B cell (primary cell): ENCODE results near the gene PRKG2. TPM values are rescaled to one million over a fixed set of nuclear protein-coding genes. Genes with fewer than 3 reads are reported as not detected.
A peak's percentile ranks its signal among the peaks of the same experiment; 100 is the strongest.

Source experiments
- ATAC-seq: fragments of 200-7000 bp; cut with Tn5 transposase; one replicate; pipeline ENCODE4 v1.10.0; 2021; ENCODE audit warnings: low read depth, mild to moderate bottlenecking, moderate number of reproducible peaks, moderate library complexity
- CTCF ChIA-PET: fragments of 350-600 bp; sonication (Branson Sonifier 250); formaldehyde crosslinking; loops from one replicate; lab custom pipeline; 2021; ENCODE audit warnings: antibody characterized with exemption, inconsistent platforms; lab: Charles Lee
- POLR2A ChIA-PET: fragments of 350-600 bp; sonication (Branson Sonifier 250); formaldehyde crosslinking; loops from one replicate; lab custom pipeline; 2021; ENCODE audit warnings: antibody characterized with exemption; lab: Charles Lee
- DNase-seq: peaks from one replicate; pipeline ENCODE4 v3.0.0; 2013
- H2AFZ ChIP-seq: 2 replicates; pipeline ENCODE4 v1.6.1; 2012; ENCODE audit warnings: mild to moderate bottlenecking, low read depth, low read length; ENCODE audit not compliant: insufficient read depth, poor library complexity, severe bottlenecking
- H3K27ac ChIP-seq, 2 donors: 1 replicate in 1 of 2; 2 replicates in 1 of 2; pipeline ENCODE4 v1.5.1; 2012 to 2013; ENCODE audit warnings: low read length in 2 of 2, mild to moderate bottlenecking in 2 of 2, moderate library complexity in 1 of 2
- H3K27me3 ChIP-seq, 4 experiments: fragments of 200-600 bp in 1 of 4; sonication (generic) in 1 of 4; replicated peaks in 1 of 4; 1 replicate in 2 of 4; 2 replicates in 2 of 4; pipeline versions ENCODE4 v1.6.1 to v1.7.0; 2013 to 2016; ENCODE audit warnings: low read length in 3 of 4, mild to moderate bottlenecking in 2 of 4, mixed read lengths in 1 of 4, moderate library complexity in 1 of 4; ENCODE audit not compliant: insufficient read depth in 4 of 4, control insufficient read depth in 3 of 4; ENCODE audit errors: control extremely low read depth in 1 of 4
- H3K36me3 ChIP-seq, 2 experiments: replicated peaks in 1 of 2; 1 replicate in 1 of 2; 2 replicates in 1 of 2; pipeline versions ENCODE4 v1.6.1 to v1.7.1; 2013; ENCODE audit warnings: low read length in 1 of 2; ENCODE audit not compliant: insufficient read depth in 2 of 2, control insufficient read depth in 1 of 2; ENCODE audit errors: control extremely low read depth in 1 of 2, extremely low read depth in 1 of 2
- H3K4me1 ChIP-seq, 2 donors: fragments of 200-600 bp in 1 of 2; sonication (generic) in 1 of 2; 1 replicate in 1 of 2; 2 replicates in 1 of 2; pipeline versions ENCODE4 v1.5.1 to v1.6.1; 2013 to 2017; ENCODE audit warnings: low read length in 2 of 2; ENCODE audit not compliant: control insufficient read depth in 2 of 2, insufficient read depth in 2 of 2
- H3K4me2 ChIP-seq: replicated peaks from 2 replicates; pipeline ENCODE3; 2012; ENCODE audit warnings: mild to moderate bottlenecking, low read depth, low read length; ENCODE audit not compliant: poor library complexity, severe bottlenecking
- H3K4me3 ChIP-seq, 5 experiments: fragments of 200-600 bp in 1 of 5; sonication (generic) in 1 of 5; 1 replicate in 3 of 5; 2 replicates in 2 of 5; pipeline versions ENCODE4 v1.5.1 to v1.7.0; 2011 to 2016; ENCODE audit warnings: low read length in 4 of 5, mild to moderate bottlenecking in 4 of 5, low read depth in 2 of 5, control low read depth in 1 of 5, moderate library complexity in 1 of 5; ENCODE audit not compliant: insufficient read depth in 1 of 5; ENCODE audit errors: control extremely low read depth in 1 of 5, extremely low read depth in 1 of 5
- H3K79me2 ChIP-seq: fragments of 200-600 bp; sonication (generic); one replicate; pipeline ENCODE4 v1.6.0; 2016; ENCODE audit warnings: low read length; ENCODE audit not compliant: control insufficient read depth, insufficient read depth
- H3K9ac ChIP-seq: fragments of 200-600 bp; sonication (generic); 2 replicates; pipeline ENCODE4 v1.6.1; 2017; ENCODE audit warnings: mild to moderate bottlenecking, low read length, moderate library complexity
- H3K9me3 ChIP-seq, 3 donors: one replicate each; pipeline versions ENCODE4 v1.6.1 to v1.7.1; 2013; ENCODE audit warnings: low read length in 2 of 3; ENCODE audit not compliant: control insufficient read depth in 2 of 3, insufficient read depth in 1 of 3; ENCODE audit errors: control extremely low read depth in 1 of 3
- H4K20me1 ChIP-seq: 2 replicates; pipeline ENCODE4 v1.6.0; 2012; ENCODE audit warnings: mild to moderate bottlenecking, low read length; ENCODE audit not compliant: insufficient read depth, control insufficient read depth, poor library complexity, severe bottlenecking
- H3K27ac Mint-ChIP-seq: one replicate; pipeline ENCODE4 v1.8.0; 2021; ENCODE audit warnings: mixed read lengths
- H3K27me3 Mint-ChIP-seq: one replicate; pipeline ENCODE4 v1.8.0; 2021; ENCODE audit warnings: mixed read lengths
- H3K4me1 Mint-ChIP-seq: one replicate; pipeline ENCODE4 v1.8.0; 2021; ENCODE audit warnings: mixed read lengths
- H3K4me3 Mint-ChIP-seq: one replicate; pipeline ENCODE4 v1.8.0; 2021; ENCODE audit warnings: mixed read lengths
- H3K9me3 Mint-ChIP-seq: one replicate; pipeline ENCODE4 v1.8.0; 2022; ENCODE audit warnings: mixed read lengths; ENCODE audit not compliant: insufficient read depth
- EZH2 ChIP-seq: IDR thresholded peaks from 2 replicates; pipeline ENCODE4 v1.6.1; 2012; ENCODE audit warnings: borderline replicate concordance, low read depth, mild to moderate bottlenecking, moderate library complexity, low read length; ENCODE audit not compliant: insufficient read depth, poor library complexity, severe bottlenecking
- WGBS: methylation state at CpG from one replicate; pipeline ENCODE4 v1.1.5; 2013; ENCODE audit warnings: missing lambda C conversion rate; ENCODE audit not compliant: insufficient coverage; 5-methylcytosine and 5-hydroxymethylcytosine counted together
- intact Hi-C: fragments of 100-400 bp; cut with micrococcal nuclease; formaldehyde crosslinking; loops from one replicate; pipeline ENCODE4 v1.10.0; 2022
- polyA plus RNA-seq: library from polyadenylated mRNA; depleted of rRNA; stranded (reverse); fragments of >200 nt; gene quantifications from 2 replicates; pipeline ENCODE4 v1.2.3, GENCODE V29; 2012
- total RNA-seq, 2 donors: library from RNA; stranded (reverse); fragments of 120-200 nt in 1 of 2; gene quantifications; 1 replicate in 1 of 2; 2 replicates in 1 of 2; pipeline versions ENCODE4 v1.2.3 to v1.2.4, GENCODE V29; 2013 to 2022
- TF ChIP-seq, protein P1 (sequence below): fragments of 200-600 bp; IDR thresholded peaks from one replicate; pipeline ENCODE4 v1.8.0; 2022; ENCODE audit warnings: antibody characterized with exemption, mild to moderate bottlenecking

The PRKG2 gene
- total and polyA plus RNA-seq, 2 donors (not counting 1 experiment from before 2014, with no cell fraction given): 0.61 to 0.86 TPM

DNA sequence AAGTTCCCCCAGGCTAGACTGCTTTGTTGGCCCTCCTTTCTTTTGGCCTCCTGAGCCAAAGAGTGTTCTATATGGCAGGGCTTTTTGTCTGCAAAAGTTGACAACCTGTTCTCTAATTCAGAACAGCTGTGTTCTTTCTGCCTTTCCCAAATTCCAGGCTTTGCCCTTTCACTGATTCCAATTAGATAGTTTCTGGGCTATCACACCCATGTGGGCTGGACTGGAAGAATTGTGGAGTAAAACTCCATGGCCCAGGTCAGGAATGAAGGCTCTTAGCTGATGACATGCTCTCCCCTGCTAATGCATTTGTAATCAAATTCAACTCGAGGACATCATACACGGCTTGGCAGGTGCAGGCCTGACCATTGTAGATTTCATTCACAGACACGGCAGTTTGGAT is 165.1 kb downstream of the PRKG2 start:
- no peaks in the 10 kb centered on the region for H3K79me2 ChIP-seq
- ATAC-seq: no peak
- H3K36me3 ChIP-seq: no peaks in the 10 kb centered on the region
- H3K4me1 ChIP-seq: peaks cover 8 to 14% of the 10 kb centered on the region in 2 donors
- H3K4me2 ChIP-seq: no peak overlapping the region
- no peak overlapping the region for H3K27ac Mint-ChIP-seq
- ChIA-PET CTCF (interaction anchor here (0.7 to 9.3 kb wide), 4 partner anchors 10 to 687 kb away, joined by 3 to 82 read pairs (median 26); no protein-coding TSS in a partner anchor), POLR2A (no interaction called here)
- no peak overlapping the region for H3K27ac ChIP-seq
- peaks cover 20% of the 10 kb centered on the region for H3K27me3 Mint-ChIP-seq
- no peak for DNase-seq
- H3K9me3 Mint-ChIP-seq: no peaks in the 10 kb centered on the region
- no peak overlapping the region for H3K9ac ChIP-seq
- H4K20me1 ChIP-seq: no peaks in the 10 kb centered on the region
- no peak overlapping the region for H3K4me3 ChIP-seq
- no peak overlapping the region for H2AFZ ChIP-seq
- intact Hi-C loops: loop anchor here (5.0 kb wide), 1 partner anchor 58 kb away; no protein-coding TSS in a partner anchor
- no peak for TF ChIP-seq EZH2
- TF ChIP-seq, protein P1, sequence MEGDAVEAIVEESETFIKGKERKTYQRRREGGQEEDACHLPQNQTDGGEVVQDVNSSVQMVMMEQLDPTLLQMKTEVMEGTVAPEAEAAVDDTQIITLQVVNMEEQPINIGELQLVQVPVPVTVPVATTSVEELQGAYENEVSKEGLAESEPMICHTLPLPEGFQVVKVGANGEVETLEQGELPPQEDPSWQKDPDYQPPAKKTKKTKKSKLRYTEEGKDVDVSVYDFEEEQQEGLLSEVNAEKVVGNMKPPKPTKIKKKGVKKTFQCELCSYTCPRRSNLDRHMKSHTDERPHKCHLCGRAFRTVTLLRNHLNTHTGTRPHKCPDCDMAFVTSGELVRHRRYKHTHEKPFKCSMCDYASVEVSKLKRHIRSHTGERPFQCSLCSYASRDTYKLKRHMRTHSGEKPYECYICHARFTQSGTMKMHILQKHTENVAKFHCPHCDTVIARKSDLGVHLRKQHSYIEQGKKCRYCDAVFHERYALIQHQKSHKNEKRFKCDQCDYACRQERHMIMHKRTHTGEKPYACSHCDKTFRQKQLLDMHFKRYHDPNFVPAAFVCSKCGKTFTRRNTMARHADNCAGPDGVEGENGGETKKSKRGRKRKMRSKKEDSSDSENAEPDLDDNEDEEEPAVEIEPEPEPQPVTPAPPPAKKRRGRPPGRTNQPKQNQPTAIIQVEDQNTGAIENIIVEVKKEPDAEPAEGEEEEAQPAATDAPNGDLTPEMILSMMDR: no peak
- no peaks in the 10 kb centered on the region for H3K27me3 ChIP-seq
- H3K4me3 Mint-ChIP-seq: no peak overlapping the region
- H3K4me1 Mint-ChIP-seq: peaks cover 12% of the 10 kb centered on the region
- H3K9me3 ChIP-seq: no peaks in the 10 kb centered on the region
- WGBS: 76% methylated on average over 3 of the region's 3 CpGs

DNA sequence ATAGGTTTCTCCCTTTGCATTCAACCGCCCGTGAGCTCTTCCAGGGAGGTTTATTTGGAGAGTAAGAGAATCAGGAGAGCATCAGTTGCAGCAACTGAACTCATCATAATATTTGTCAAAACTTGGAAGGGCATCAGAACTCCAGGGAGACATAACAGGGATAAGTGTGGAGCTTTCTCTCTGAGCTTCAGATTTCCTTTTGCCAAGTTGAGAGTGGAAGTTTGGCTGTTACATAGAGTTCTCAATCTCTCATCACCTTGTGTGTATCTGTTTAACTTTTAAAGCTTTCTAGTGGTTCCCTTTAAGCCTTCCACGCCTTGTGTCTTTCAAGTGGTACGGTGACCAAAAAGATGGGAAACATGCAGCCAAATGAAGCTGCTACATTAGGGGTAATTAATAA is 165.7 kb downstream of the PRKG2 start:
- H3K4me1 Mint-ChIP-seq: peaks cover 12% of the 10 kb centered on the region
- no peaks in the 10 kb centered on the region for H4K20me1 ChIP-seq
- H3K4me2 ChIP-seq: no peak overlapping the region
- no peak overlapping the region for H3K27ac ChIP-seq
- no peak overlapping the region for H3K9ac ChIP-seq
- no peak overlapping the region for H3K4me3 ChIP-seq
- no CpG with 5 or more reads among the region's 4 CpGs for WGBS
- H3K27me3 ChIP-seq: no peaks in the 10 kb centered on the region
- no peaks in the 10 kb centered on the region for H3K9me3 Mint-ChIP-seq
- peak overlapping the region; percentile 1 for H3K27ac Mint-ChIP-seq
- DNase-seq (no peak), ATAC-seq (no peak)
- no peak for TF ChIP-seq EZH2
- TF ChIP-seq, protein P1: no peak
- peaks cover 24% of the 10 kb centered on the region for H3K27me3 Mint-ChIP-seq
- H3K79me2 ChIP-seq: no peaks in the 10 kb centered on the region
- H3K9me3 ChIP-seq: no peaks in the 10 kb centered on the region
- ChIA-PET CTCF (interaction anchor here (1.0 to 9.3 kb wide), 5 partner anchors 10 to 687 kb away, joined by 3 to 82 read pairs (median 6); no protein-coding TSS in a partner anchor), POLR2A (no interaction called here)
- no peak overlapping the region for H2AFZ ChIP-seq
- intact Hi-C loops: no loop called here
- H3K4me1 ChIP-seq: peaks cover 8 to 14% of the 10 kb centered on the region in 2 donors
- no peak overlapping the region for H3K4me3 Mint-ChIP-seq
- no peaks in the 10 kb centered on the region for H3K36me3 ChIP-seq
